Muscle layer of colon (tissue), 2 donors: ENCODE measurements around the gene DLGAP1.

Experiments used
- H3K27ac ChIP-seq: one replicate; pipeline ENCODE4 v1.7.0; 2013; ENCODE audit warnings: low read depth, mild to moderate bottlenecking, low read length, moderate library complexity
- H3K27me3 ChIP-seq, 2 donors: one replicate each; pipeline ENCODE4 v1.7.0; 2013; ENCODE audit warnings: low read length in 2 of 2, mild to moderate bottlenecking in 2 of 2; ENCODE audit not compliant: insufficient read depth in 2 of 2, control insufficient read depth in 1 of 2
- H3K36me3 ChIP-seq: one replicate; pipeline ENCODE4 v1.7.0; 2013; ENCODE audit warnings: mild to moderate bottlenecking, low read length; ENCODE audit not compliant: insufficient read depth
- H3K4me1 ChIP-seq: one replicate; pipeline ENCODE4 v1.7.0; 2013; ENCODE audit warnings: mild to moderate bottlenecking, low read length; ENCODE audit not compliant: insufficient read depth
- H3K4me3 ChIP-seq, 2 donors: one replicate each; pipeline ENCODE4 v1.7.0; 2013; ENCODE audit warnings: low read length in 2 of 2, low read depth in 1 of 2, mild to moderate bottlenecking in 1 of 2, moderate library complexity in 1 of 2
- H3K9ac ChIP-seq: one replicate; pipeline ENCODE4 v1.7.0; 2013; ENCODE audit warnings: low read length
- H3K9me3 ChIP-seq: one replicate; pipeline ENCODE4 v1.7.0; 2013; ENCODE audit warnings: mild to moderate bottlenecking, low read length
- donor health status: abdominal sarcoma.
- donor health status: Adenocarcinoma of cecum.

Gene DLGAP1

DNA sequence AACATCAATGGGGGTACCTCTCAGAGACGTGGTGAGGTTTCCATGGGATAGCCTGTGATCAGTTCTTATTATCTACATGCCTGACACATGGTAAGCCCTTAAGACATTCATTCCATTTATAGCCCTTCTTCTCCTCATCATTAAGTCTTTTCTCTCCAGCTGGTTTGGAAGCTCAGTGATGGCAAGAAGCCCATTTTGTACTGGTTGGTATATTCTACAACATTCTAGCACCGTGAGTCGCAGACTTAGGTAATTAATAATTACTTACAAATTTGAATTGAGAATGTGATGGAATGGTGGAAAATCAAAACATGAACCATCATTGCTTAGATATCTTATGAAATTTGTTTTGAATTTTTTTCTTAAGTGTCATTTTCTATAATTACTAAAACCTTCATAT lies 472.6 kb downstream of the DLGAP1 start:
- H3K9me3 ChIP-seq = no peaks in the 10 kb centered on the region
- no peaks in the 10 kb centered on the region for H3K27me3 ChIP-seq
- no peak overlapping the region for H3K27ac ChIP-seq
- no peak overlapping the region for H3K4me3 ChIP-seq
- no peaks in the 10 kb centered on the region for H3K4me1 ChIP-seq
- H3K36me3 ChIP-seq = no peaks in the 10 kb centered on the region
- no peak overlapping the region for H3K9ac ChIP-seq

DNA sequence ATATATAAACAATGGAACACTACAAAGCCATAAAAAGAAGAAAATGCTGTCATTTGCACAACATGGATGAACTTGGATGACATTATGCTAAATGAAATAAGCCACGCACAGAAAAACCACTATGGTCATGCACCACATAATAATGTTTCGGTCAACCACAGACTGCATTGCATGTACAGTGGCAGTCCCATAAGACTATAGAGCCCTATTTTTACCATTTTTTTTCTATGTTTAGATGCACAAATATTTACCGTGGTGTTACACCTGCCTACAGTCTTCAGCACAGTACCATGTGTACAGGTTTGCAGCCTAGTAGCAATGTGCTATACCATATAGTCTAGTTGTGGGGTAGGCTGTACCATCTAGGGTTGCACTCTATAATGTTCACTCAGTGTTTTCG lies 476.1 kb downstream of the DLGAP1 start:
- Histone ChIP-seq H3K9me3 (no peaks in the 10 kb centered on the region), H3K27ac (no peak overlapping the region), H3K4me1 (no peaks in the 10 kb centered on the region), H3K36me3 (no peaks in the 10 kb centered on the region), H3K4me3 (no peak overlapping the region), H3K27me3 (no peaks in the 10 kb centered on the region), H3K9ac (no peak overlapping the region)

DNA sequence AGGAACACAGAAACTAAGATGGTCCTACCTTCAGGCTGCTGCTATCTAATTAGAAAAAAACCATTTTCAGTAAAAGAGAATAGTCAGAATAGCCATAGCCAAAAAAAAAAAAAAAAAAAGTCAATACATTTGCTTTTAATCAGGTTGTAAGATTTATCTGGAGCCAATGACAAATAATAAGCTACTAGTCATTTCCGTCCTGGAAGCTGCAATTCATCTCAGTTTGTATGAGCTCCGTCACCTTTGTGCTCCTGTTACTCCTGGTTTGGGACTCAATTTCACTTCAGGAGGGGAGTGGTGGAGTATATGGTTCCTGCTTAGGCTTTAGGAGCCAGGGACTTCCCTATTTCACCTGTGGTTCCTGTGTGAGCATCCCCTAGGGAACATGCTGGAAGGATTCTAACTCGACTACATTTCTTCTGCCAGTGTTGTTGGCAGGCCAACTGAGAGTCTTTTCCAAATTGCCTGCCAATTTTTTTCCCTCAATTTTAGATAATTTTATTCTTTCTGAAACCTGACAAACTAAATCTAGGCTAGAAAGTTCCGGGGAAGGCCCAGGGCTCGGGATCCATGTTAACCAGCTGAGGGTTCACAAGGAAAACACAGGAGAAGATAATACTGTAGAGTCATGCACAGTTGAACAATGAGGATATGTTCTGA lies 481.8 kb downstream of the DLGAP1 start:
- H3K36me3 ChIP-seq = no peaks in the 10 kb centered on the region
- H3K27me3 ChIP-seq = no peaks in the 10 kb centered on the region
- no peak overlapping the region for H3K27ac ChIP-seq
- no peak overlapping the region for H3K4me3 ChIP-seq
- no peaks in the 10 kb centered on the region for H3K9me3 ChIP-seq
- H3K4me1 ChIP-seq = no peaks in the 10 kb centered on the region
- H3K9ac ChIP-seq = no peak overlapping the region

DNA sequence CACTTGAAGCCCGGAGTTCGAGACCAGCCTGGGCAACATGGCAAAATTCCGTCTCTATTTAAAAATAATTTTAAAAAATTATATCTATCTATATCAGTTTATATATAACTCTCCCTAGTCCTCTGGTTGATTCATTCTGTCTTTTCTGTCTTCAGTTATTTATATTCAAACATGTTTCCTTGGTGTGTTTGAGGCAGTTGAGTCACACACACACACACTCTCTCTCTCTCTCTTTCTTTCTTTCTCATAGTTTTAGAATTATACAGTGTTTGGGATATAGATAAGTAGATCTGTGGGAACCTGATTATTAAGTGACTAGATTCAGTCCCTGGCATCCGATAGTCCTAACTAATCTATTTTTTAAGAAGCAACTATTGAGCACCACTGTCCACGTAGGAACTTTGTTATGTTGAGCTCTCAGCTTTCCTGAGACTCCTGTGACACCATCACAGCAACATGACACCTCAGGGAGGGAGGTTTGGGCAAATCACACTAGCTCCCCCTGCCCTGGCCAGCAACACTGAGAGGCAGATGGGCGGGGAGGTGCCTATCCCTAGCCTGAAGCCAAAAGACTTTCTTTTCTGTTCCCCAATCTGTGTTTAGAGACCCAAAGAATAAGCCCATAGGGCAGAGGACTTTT lies 482.7 kb downstream of the DLGAP1 start:
- Histone ChIP-seq H3K9ac (no peak overlapping the region), H3K36me3 (no peaks in the 10 kb centered on the region), H3K4me1 (no peaks in the 10 kb centered on the region), H3K27ac (no peak overlapping the region), H3K4me3 (no peak overlapping the region), H3K27me3 (no peaks in the 10 kb centered on the region), H3K9me3 (no peaks in the 10 kb centered on the region)

DNA sequence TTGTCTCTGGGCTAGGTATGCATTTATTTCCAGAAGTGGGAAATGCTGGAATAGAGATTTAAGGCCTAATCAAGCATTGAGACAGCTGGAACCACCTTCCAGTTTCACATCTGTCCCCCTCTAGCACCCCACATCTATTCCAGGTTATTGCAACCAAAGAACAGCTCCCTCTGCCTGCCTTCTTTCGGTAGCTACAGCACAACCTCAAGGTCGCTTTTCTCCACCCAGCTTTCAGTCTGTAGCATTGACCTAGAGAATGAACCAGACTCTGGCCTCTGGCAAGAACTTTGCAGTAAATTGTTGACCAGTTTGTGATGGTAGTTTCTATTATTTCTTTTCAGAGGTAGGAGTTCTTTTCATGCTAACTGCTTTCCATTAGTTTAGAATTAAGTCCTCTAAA lies 484.2 kb downstream of the DLGAP1 start:
- H3K9me3 ChIP-seq = no peaks in the 10 kb centered on the region
- no peaks in the 10 kb centered on the region for H3K36me3 ChIP-seq
- H3K4me1 ChIP-seq = no peaks in the 10 kb centered on the region
- no peak overlapping the region for H3K4me3 ChIP-seq
- no peak overlapping the region for H3K9ac ChIP-seq
- H3K27me3 ChIP-seq = no peaks in the 10 kb centered on the region
- no peak overlapping the region for H3K27ac ChIP-seq

DNA sequence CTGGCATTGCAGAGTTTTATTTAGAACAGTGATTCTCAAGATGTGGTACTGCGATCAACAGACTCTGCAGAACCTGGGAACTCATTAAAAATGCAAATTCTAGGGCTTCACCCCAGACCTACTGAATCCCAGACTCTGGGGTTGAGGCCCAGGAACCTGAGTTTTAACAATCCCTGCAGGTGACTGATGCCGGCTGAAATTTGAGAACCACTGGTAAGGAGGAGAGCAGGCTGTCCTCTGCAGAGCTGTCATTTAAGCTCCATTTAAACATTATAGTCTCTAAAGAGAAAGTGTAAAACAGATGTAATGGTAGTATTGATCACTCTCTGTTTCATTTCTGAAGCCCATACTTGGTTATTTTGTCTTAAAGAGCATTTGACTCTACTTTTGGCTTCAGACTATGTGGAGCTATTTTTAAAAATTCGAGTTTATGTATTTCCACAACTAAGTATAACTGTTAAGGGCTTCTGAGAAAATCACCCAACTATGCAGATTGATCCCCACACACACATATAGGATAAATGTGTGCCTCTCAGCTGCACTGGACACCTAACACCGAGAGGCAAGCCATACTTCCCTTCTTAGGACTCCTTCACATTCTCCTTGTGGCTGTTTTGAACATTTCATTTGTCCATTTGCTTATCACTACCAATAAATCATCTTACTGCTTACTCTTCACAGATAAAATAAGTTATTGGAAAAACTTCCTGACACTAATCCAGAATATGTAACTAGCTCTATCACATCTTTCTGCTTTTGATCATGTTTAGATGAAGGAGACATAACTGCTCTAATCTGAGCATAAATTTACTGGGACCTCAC lies 487.5 kb downstream of the DLGAP1 start:
- Histone ChIP-seq H3K4me1 (no peaks in the 10 kb centered on the region), H3K27ac (no peak overlapping the region), H3K9me3 (no peaks in the 10 kb centered on the region)

DNA sequence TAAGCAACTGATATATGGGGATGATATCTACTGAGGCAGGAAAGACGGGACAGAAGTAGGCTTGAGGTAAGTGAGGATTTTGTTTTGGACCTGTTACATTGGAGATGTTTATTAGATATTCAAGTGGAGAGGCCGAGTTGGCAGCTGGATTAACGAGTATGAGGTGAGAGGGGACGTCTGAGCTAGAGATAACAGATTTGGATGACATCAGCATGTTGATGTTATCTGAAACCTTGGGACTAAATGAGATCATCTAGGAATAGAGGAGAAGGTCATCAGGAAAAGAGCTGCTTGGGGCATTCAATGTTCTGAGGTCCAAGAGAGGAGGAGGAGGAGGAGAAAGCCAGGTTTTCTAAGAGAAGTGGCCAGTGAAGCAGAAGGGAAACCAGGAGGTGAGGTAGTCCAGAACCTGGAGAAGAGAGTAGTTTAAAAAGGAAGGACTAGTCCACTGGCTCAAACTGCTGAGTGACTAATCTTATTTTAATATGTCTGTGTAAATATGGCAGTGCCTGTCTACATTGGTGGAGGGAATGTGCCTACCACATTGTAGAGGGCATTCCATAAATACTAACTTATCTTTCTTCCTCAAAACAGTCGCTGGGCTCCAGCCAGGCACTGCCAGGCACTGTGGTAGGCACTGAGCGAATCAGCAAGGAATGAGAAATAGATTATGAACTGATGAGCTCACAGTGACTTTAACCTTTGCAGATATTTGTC lies 488.3 kb downstream of the DLGAP1 start:
- Histone ChIP-seq H3K27me3 (no peaks in the 10 kb centered on the region), H3K9ac (no peak overlapping the region), H3K36me3 (no peaks in the 10 kb centered on the region), H3K4me1 (no peaks in the 10 kb centered on the region), H3K4me3 (no peak overlapping the region), H3K9me3 (no peaks in the 10 kb centered on the region), H3K27ac (no peak overlapping the region)

More for the DNA sequence above, 487.5 kb downstream of the DLGAP1 start:
- Histone ChIP-seq H3K9ac (no peak overlapping the region), H3K36me3 (no peaks in the 10 kb centered on the region), H3K4me3 (no peak overlapping the region), H3K27me3 (no peaks in the 10 kb centered on the region)

DNA sequence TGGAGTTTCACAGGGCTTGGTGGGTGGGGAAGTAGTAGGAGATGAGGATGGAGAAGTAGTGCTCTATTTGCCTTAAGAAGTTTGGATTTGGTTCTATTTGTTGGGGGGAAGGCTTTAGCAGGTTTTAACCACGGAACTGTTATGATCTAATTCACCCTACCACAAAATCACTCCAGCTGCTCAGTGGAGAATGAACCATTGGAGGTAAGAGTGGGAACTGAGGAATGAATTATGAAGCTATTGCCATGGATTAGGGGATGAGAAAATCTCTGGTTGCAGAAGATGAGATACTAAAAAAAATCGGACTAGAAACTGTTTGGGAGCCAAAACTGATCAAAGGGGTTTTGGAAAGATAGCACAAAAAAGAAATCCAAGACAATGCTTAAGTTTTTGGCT lies 488.9 kb downstream of the DLGAP1 start:
- Histone ChIP-seq H3K4me1 (no peaks in the 10 kb centered on the region), H3K27me3 (no peaks in the 10 kb centered on the region), H3K36me3 (no peaks in the 10 kb centered on the region), H3K4me3 (no peak overlapping the region), H3K27ac (no peak overlapping the region), H3K9ac (no peak overlapping the region), H3K9me3 (no peaks in the 10 kb centered on the region)

DNA sequence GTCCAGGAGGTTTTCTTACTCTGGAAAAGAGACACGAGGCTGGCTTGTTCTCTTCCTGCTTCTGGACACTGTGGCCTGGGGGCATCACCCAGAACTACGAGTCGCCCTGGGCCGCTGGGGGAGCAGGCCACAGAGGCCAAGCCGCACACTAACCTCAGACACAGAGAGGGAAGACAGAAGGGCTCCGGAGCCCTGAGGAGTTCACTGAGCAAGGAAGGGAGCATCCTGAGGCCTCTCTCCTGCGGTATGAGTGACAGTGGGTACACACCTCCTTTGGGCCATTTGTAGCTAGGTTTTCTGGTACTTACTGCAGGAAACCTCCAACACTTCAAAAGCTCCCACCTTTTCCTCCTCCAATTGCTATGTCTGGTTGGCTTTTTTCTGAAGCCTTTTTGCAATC lies 494.1 kb downstream of the DLGAP1 start:
- H3K27ac ChIP-seq = no peak overlapping the region
- no peaks in the 10 kb centered on the region for H3K4me1 ChIP-seq
- H3K9ac ChIP-seq = no peak overlapping the region
- H3K36me3 ChIP-seq = no peaks in the 10 kb centered on the region
- H3K9me3 ChIP-seq = no peaks in the 10 kb centered on the region
- H3K27me3 ChIP-seq = no peaks in the 10 kb centered on the region
- no peak overlapping the region for H3K4me3 ChIP-seq

DNA sequence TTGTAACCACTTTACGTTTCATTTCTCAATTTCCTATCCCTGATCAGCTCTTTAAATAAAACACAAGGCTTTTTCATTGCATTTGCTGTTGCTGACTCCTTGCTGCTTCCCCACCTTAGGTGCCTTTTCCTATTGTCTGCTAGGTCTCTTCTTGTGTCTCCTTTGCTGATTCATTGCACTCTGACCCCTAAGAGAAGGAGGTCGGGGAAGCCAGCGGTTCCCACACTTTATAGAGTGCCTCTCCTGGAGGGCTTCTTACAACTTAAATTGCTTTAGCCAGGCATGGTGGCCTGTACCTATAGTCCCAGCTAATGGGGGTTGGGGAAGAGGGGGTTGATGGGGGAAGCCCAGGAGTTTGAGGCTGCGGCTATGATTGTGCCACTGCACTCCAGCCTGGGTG lies 495.0 kb downstream of the DLGAP1 start:
- no peak overlapping the region for H3K27ac ChIP-seq
- H3K9ac ChIP-seq = no peak overlapping the region
- H3K36me3 ChIP-seq = no peaks in the 10 kb centered on the region
- H3K9me3 ChIP-seq = no peaks in the 10 kb centered on the region
- no peaks in the 10 kb centered on the region for H3K27me3 ChIP-seq
- H3K4me1 ChIP-seq = no peaks in the 10 kb centered on the region
- no peak overlapping the region for H3K4me3 ChIP-seq

DNA sequence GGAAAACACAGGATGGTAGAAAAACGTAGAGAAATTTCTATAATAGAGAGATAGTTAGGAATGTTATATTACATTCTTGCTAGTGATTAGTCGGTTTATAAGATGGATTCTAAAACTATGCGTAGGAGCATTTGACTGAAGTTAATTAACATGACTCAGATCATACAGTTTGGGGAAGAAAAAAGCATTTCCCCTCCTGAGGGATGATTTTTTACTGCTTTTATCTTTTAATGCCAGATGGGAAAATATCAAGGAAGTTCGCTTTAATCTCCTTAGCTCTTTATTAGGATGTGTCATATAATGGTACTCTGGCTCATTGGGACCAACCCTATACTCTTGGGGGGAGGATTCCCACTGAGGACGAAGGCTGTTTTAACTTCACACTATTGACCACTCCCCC lies 503.1 kb downstream of the DLGAP1 start:
- no peaks in the 10 kb centered on the region for H3K9me3 ChIP-seq
- H3K27me3 ChIP-seq = no peaks in the 10 kb centered on the region
- no peak overlapping the region for H3K27ac ChIP-seq
- H3K9ac ChIP-seq = no peak overlapping the region
- H3K36me3 ChIP-seq = no peaks in the 10 kb centered on the region
- no peak overlapping the region for H3K4me3 ChIP-seq
- H3K4me1 ChIP-seq = no peaks in the 10 kb centered on the region
